Activated CD4-positive, alpha-beta T cell treated with anti-CD3 and anti-CD28 coated beads, Interleukin-2, Interleukin-4, amounts not matched to agents 100 ng/mL and 50 ng/mL, durations not matched to agents 16 hours and 8 hours (primary cell): Measurements from ENCODE around the gene ZBTB42.

Experiments
- DNase-seq: peaks from one replicate; pipeline ENCODE4 v3.0.0-alpha.2; 2020; ENCODE audit warnings: low spot score

ZBTB42 gene

DNA sequence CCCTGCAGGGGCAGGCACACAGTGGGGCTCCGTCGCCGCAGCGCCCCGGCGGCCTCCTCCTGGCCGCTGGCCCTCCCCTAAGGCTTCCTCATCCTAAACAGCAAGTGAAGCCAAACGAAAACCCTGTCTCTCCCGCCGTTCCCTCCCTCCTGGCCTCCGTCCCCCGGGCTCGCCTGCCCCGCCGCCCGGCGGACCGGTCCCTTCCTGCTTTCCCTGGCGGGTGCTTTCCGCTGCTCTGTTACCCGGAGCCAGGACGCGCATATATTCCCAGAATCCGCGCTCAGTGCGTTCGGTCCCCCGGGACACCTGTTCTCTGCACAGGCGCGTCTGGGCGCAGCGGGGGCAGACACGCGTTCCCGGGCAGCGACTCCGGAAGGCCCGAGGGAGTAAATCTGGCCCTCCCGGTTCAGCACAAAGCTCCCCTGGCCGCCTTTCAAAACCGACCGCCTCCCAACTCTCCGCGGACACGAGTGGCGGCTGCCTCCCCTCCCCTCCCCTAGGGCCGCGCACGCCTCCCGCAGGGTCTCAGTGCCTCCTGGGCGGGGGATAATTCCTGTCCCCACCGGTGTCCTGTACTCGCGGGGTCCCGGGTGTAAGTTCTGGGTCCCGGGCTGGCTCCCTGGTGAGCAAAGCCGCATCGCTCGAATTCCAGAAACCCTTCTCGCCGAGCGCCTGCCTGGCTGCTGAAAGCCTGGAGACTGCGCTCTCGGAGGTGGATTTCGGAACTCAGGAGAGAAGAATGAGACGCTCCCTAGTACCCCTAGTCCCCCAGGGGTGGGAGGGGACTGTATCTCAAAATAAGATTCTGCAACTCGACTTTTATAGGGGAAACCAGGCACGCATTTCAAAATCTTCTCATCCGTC, 42.8 kb downstream of the ZBTB42 start:
- no peak for DNase-seq

DNA sequence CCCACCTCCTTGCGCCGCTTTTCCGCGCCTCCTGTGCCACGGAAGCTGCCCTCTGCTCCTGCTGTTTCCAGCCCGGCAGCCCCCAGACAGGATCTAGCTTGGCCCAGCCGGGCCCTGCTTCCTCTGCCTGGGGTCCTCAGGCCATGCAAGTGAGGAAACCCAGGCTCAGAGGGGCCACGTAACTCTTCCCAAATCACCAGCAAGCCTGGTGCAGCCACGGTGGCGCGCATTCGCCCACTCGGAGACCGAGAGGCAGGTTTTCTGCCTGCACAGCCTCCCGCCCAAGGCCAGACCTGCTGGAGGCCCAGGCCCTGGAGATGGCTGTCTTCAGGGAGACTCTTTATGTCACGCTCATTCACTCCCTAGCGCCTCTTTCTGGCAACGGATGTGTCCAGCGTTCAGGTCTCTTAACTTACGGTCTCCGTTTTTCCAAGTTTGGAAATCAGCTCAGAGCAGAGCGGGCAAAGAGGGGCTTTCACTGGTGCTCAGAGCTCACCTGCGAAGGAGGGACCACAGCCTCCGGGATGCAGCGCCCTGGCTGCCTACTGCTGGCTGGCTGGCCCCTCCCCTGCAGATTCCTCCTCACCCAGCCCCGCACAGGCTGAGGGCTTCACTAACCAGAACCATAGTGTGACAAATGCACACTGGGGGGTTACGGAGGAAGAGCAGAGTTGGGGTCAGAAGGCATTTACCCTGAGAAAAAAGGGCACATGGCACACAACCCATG, 43.6 kb downstream of the ZBTB42 start:
- DNase-seq: no peak

DNA sequence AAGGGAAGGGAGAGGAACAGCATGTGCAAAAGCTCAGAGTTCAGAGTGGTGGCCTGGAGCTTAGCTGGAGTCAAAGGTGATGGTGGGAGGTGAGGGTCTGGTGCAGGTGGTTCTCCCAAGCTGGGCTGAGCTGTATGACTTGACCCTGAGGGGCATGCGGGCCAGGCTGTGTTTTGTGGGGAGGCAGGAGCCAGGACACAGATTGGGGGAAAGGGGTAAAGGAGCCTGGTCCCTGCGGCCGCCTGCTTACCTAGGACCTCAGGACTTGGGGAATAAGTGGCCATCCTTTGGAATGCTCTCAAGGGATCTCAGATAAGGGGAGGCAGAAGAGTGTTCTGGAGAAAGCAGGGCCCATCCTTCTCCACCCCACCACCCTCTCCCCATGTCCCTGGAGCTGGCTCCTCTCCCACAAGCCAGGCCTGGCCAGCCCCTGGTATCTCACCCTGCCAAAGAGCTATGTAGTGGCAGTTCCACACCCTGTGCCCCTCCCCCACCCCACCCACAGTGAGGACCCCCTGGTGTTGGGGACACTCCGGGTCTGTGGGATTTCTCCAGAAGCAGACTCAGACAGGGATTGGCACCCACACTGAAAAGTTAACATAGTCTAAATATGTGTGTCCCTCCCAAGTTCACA, 44.2 kb downstream of the ZBTB42 start:
- DNase-seq: no peak

DNA sequence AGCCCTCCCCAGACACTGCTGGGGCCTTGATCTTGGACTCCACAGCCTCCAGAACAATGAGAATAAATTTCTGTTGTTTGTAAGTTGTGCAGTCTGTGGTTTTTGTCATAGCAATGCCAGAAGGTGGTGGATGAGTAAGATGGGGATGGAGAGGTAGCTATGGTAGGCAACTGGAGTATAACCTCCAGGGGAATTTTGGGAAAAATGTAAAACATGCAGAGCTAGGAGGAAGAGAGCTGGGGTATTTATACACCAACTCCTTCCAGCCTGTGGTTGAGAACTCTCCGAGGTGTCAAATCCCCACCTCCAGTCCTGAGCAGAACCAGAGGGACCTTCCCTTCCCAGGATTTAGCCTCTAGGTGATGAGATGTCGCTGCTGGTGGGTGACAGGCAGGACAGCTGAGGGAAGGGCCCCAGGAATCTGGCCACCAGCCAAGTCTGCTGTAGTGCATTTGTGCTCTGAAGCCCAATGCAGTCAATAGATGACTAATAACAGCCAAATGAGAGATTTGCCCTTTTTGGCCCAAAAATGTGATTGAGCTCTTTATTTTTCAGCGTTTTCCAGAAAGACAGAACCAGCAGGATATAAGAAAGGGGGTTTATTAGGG, 45.0 kb downstream of the ZBTB42 start:
- DNase-seq: no peak

DNA sequence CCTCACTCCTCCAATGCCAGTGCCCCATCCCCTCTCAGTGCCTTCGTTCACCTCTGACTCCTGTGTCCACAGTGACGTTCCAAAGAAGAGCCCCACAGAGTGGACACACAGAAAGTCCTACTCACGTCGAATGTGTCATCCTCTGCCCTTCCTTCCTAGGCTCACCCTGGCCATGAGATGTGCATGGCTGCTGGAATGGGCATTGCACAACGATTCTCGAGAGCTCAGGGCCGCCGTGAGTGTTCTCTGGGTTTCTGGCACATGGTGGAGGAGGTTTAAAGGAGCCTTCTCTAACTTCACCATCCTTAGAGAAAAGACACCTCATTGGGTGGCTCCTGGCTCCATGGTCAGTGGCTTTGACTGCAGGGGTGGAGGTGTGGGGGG, 51.4 kb downstream of the ZBTB42 start:
- DNase-seq: no peak
